Activated CD8-positive, alpha-beta memory T cell treated with anti-CD3 and anti-CD28 coated beads, Interleukin-2, amount 10 ng/mL, durations not matched to agents 7 days and 5 days (primary cell): ENCODE data around the gene TSPAN3. TPM values are rescaled to one million over a fixed set of nuclear protein-coding genes. Genes with fewer than 3 reads are reported as not detected.

Experiments used
- ATAC-seq: fragments of 150-1000 bp; cut with Tn5 transposase; one replicate; pipeline ENCODE4 v1.10.0; 2021; ENCODE audit warnings: moderate library complexity
- CTCF ChIA-PET: fragments of 350-600 bp; sonication (Branson Sonifier 250); formaldehyde crosslinking; loops from one replicate; lab custom pipeline; 2021; ENCODE audit warnings: antibody characterized with exemption; lab: Charles Lee
- DNase-seq: peaks from one replicate; pipeline ENCODE4 v3.0.0-alpha.2; 2020
- H3K27ac Mint-ChIP-seq: one replicate; pipeline ENCODE4 v1.8.0; 2021; ENCODE audit warnings: mild to moderate bottlenecking, mixed read lengths
- H3K27me3 Mint-ChIP-seq: one replicate; pipeline ENCODE4 v1.8.0; 2021; ENCODE audit warnings: mixed read lengths
- H3K36me3 Mint-ChIP-seq: one replicate; pipeline ENCODE4 v1.8.0; 2021; ENCODE audit warnings: mild to moderate bottlenecking, mixed read lengths
- H3K4me1 Mint-ChIP-seq: one replicate; pipeline ENCODE4 v1.8.0; 2021; ENCODE audit warnings: mixed read lengths
- H3K4me3 Mint-ChIP-seq: one replicate; pipeline ENCODE4 v1.8.0; 2021; ENCODE audit warnings: mild to moderate bottlenecking, moderate library complexity, mixed read lengths
- H3K9me3 Mint-ChIP-seq: one replicate; pipeline ENCODE4 v1.8.0; 2022; ENCODE audit warnings: low read depth, mixed read lengths
- total RNA-seq, 2 experiments: library from RNA; stranded (reverse); gene quantifications; one replicate each; pipeline ENCODE4 v1.2.3, GENCODE V29; 2021

TSPAN3 gene
- total RNA-seq, 2 experiments from 2014 or later, result 20.9 to 29.4 TPM

GRCh38 chr15:77027111-77027696 lies 43.7 kb downstream of the TSPAN3 start:
- no peaks in the 10 kb centered on the region for H3K27me3 Mint-ChIP-seq
- H3K4me3 Mint-ChIP-seq, result no peak overlapping the region
- CTCF ChIA-PET, result interaction anchor here (1.0 kb wide), 1 partner anchor 54 kb away, joined by 3 read pairs; no protein-coding TSS in a partner anchor
- H3K4me1 Mint-ChIP-seq, result peaks cover 50% of the 10 kb centered on the region
- H3K9me3 Mint-ChIP-seq, result no peaks in the 10 kb centered on the region
- peak overlapping the region; percentile 49 for H3K27ac Mint-ChIP-seq
- ATAC-seq, result no peak
- H3K36me3 Mint-ChIP-seq, result peaks cover 41% of the 10 kb centered on the region
- DNase-seq, result peak; percentile 39

GRCh38 chr15:77026501-77027110 lies 44.3 kb downstream of the TSPAN3 start:
- DNase-seq (no peak), ATAC-seq (no peak)
- Mint-ChIP-seq H3K4me3 (no peak overlapping the region), H3K4me1 (peaks cover 54% of the 10 kb centered on the region), H3K36me3 (peaks cover 40% of the 10 kb centered on the region), H3K27me3 (no peaks in the 10 kb centered on the region), H3K27ac (peak overlapping the region; percentile 49), H3K9me3 (no peaks in the 10 kb centered on the region)
- CTCF ChIA-PET, result no interaction called here

- H3K4me1 Mint-ChIP-seq, result peaks cover 56% of the 10 kb centered on the region
- DNase-seq (no peak), ATAC-seq (no peak)
- H3K9me3 Mint-ChIP-seq, result no peaks in the 10 kb centered on the region
- peak overlapping the region; percentile 51 for H3K27ac Mint-ChIP-seq
- peaks cover 36% of the 10 kb centered on the region for H3K36me3 Mint-ChIP-seq
- no peak overlapping the region for H3K4me3 Mint-ChIP-seq
- no peaks in the 10 kb centered on the region for H3K27me3 Mint-ChIP-seq
- CTCF ChIA-PET, result interaction anchor here (3.3 to 7.1 kb wide), 4 partner anchors 9 to 52 kb away, joined by 11 to 103 read pairs (median 43); partner anchors contain the start of gene PSTPIP1
Observed at GRCh38 chr15:77025941-77026411, 44.9 kb downstream of the TSPAN3 start.

- peak; percentile 39 for DNase-seq
- Mint-ChIP-seq H3K4me3 (no peak overlapping the region), H3K27me3 (no peaks in the 10 kb centered on the region), H3K4me1 (peaks cover 60% of the 10 kb centered on the region), H3K9me3 (no peaks in the 10 kb centered on the region), H3K36me3 (peaks cover 37% of the 10 kb centered on the region), H3K27ac (peak overlapping the region; percentile 36)
- no peak for ATAC-seq
- CTCF ChIA-PET, result interaction anchor here (1.2 to 7.1 kb wide), 10 partner anchors 9 to 84 kb away, joined by 3 to 103 read pairs (median 16); partner anchors contain the start of gene PSTPIP1
Observed at GRCh38 chr15:77025083-77025901, 45.6 kb downstream of the TSPAN3 start.

- H3K27me3 Mint-ChIP-seq, result no peaks in the 10 kb centered on the region
- peak overlapping the region; percentile 99 for H3K27ac Mint-ChIP-seq
- no peaks in the 10 kb centered on the region for H3K9me3 Mint-ChIP-seq
- peak; percentile 20 for ATAC-seq
- H3K4me1 Mint-ChIP-seq, result peaks cover 61% of the 10 kb centered on the region
- peak; percentile 79 for DNase-seq
- no peak overlapping the region for H3K4me3 Mint-ChIP-seq
- peaks cover 42% of the 10 kb centered on the region for H3K36me3 Mint-ChIP-seq
- CTCF ChIA-PET, result interaction anchor here (0.7 to 7.1 kb wide), 23 partner anchors 9 to 519 kb away, joined by 3 to 103 read pairs (median 6); partner anchors contain the start of genes PSTPIP1 and RCN2
Observed at GRCh38 chr15:77024273-77025082, 46.4 kb downstream of the TSPAN3 start.

- H3K27ac Mint-ChIP-seq, result peak overlapping the region; percentile 99
- CTCF ChIA-PET, result interaction anchor here (0.7 to 7.1 kb wide), 26 partner anchors 8 to 520 kb away, joined by 3 to 103 read pairs (median 6); partner anchors contain the start of genes PSTPIP1 and RCN2
- no peaks in the 10 kb centered on the region for H3K27me3 Mint-ChIP-seq
- peaks cover 43% of the 10 kb centered on the region for H3K36me3 Mint-ChIP-seq
- peaks cover 64% of the 10 kb centered on the region for H3K4me1 Mint-ChIP-seq
- ATAC-seq (peak; percentile 24), DNase-seq (peak; percentile 65)
- no peak overlapping the region for H3K4me3 Mint-ChIP-seq
- H3K9me3 Mint-ChIP-seq, result no peaks in the 10 kb centered on the region
Observed at GRCh38 chr15:77023576-77024272, 47.2 kb downstream of the TSPAN3 start.

- H3K27ac Mint-ChIP-seq, result peak overlapping the region; percentile 99
- peaks cover 71% of the 10 kb centered on the region for H3K4me1 Mint-ChIP-seq
- no peak overlapping the region for H3K4me3 Mint-ChIP-seq
- no peaks in the 10 kb centered on the region for H3K9me3 Mint-ChIP-seq
- peaks cover 48% of the 10 kb centered on the region for H3K36me3 Mint-ChIP-seq
- ATAC-seq, result no peak
- H3K27me3 Mint-ChIP-seq, result no peaks in the 10 kb centered on the region
- DNase-seq, result no peak
- CTCF ChIA-PET, result interaction anchor here (0.7 to 7.1 kb wide), 32 partner anchors 7 to 725 kb away, joined by 3 to 103 read pairs (median 6); partner anchors contain the start of genes PSTPIP1 and RCN2
Observed at GRCh38 chr15:77022646-77023575, 48.0 kb downstream of the TSPAN3 start.

GRCh38 chr15:77021803-77022381 lies 49.0 kb downstream of the TSPAN3 start:
- CTCF ChIA-PET, result interaction anchor here (0.7 to 7.1 kb wide), 18 partner anchors 9 to 1892 kb away, joined by 3 to 103 read pairs (median 6); partner anchors contain the start of gene PSTPIP1
- H3K4me3 Mint-ChIP-seq, result peak overlapping the region; percentile 18
- H3K36me3 Mint-ChIP-seq, result peaks cover 43% of the 10 kb centered on the region
- peak overlapping the region; percentile 99 for H3K27ac Mint-ChIP-seq
- no peaks in the 10 kb centered on the region for H3K27me3 Mint-ChIP-seq
- peak; percentile 61 for ATAC-seq
- H3K9me3 Mint-ChIP-seq, result no peaks in the 10 kb centered on the region
- H3K4me1 Mint-ChIP-seq, result peaks cover 81% of the 10 kb centered on the region
- peak; percentile 84 for DNase-seq

GRCh38 chr15:77021088-77021481 lies 49.8 kb downstream of the TSPAN3 start:
- Mint-ChIP-seq H3K9me3 (no peaks in the 10 kb centered on the region), H3K27me3 (no peaks in the 10 kb centered on the region), H3K4me3 (no peak overlapping the region), H3K27ac (peak overlapping the region; percentile 99), H3K4me1 (peaks cover 88% of the 10 kb centered on the region), H3K36me3 (peaks cover 38% of the 10 kb centered on the region)
- DNase-seq (peak; percentile 58), ATAC-seq (no peak)
- CTCF ChIA-PET, result interaction anchor here (1.8 to 7.1 kb wide), 7 partner anchors 8 to 50 kb away, joined by 6 to 103 read pairs (median 26); partner anchors contain the start of gene PSTPIP1

GRCh38 chr15:77020348-77021087 lies 50.4 kb downstream of the TSPAN3 start:
- Mint-ChIP-seq H3K4me3 (no peak overlapping the region), H3K27ac (peak overlapping the region; percentile 99), H3K9me3 (no peaks in the 10 kb centered on the region), H3K36me3 (peaks cover 34% of the 10 kb centered on the region), H3K4me1 (peaks cover 91% of the 10 kb centered on the region), H3K27me3 (no peaks in the 10 kb centered on the region)
- DNase-seq (no peak), ATAC-seq (no peak)
- CTCF ChIA-PET, result interaction anchor here (0.8 to 7.1 kb wide), 6 partner anchors 7 to 49 kb away, joined by 4 to 103 read pairs (median 26); partner anchors contain the start of gene PSTPIP1
